HCT116 (cell line): ENCODE results near the gene PEAK1. TPM values are rescaled to one million over a fixed set of nuclear protein-coding genes. Genes with fewer than 3 reads are reported as not detected.

Source experiments
- ATAC-seq: fragments of 200-7000 bp; cut with Tn5 transposase; 2 replicates; pipeline ENCODE4 v1.9.1; 2020; ENCODE audit warnings: mild to moderate bottlenecking, moderate library complexity
- BruUV-seq: library from RNA; stranded (reverse); fragments of 400-500 nt; replicated peaks from 2 replicates; lab custom pipeline; 2021; lab: Mats Ljungman, UMichigan
- CTCF ChIA-PET: fragments of 300-600 bp; sonication (Branson Sonifier 250); formaldehyde crosslinking; loops from one replicate; lab custom pipeline; 2021; ENCODE audit warnings: antibody characterized with exemption; lab: Charles Lee
- POLR2A ChIA-PET: fragments of 300-600, 350-600 bp; sonication (Branson Sonifier 250); formaldehyde crosslinking; loops from one replicate; lab custom pipeline; 2021; ENCODE audit warnings: antibody characterized with exemption; lab: Charles Lee
- RAD21 ChIA-PET, 2 experiments: fragments of 300-600 bp; sonication (Branson Sonifier 250); formaldehyde crosslinking; loops; one replicate each; lab custom pipeline; 2023; ENCODE audit warnings: low total read pairs in 2 of 2; ENCODE audit not compliant: uncharacterized antibody in 2 of 2, unreplicated experiment in 2 of 2, low non-redundant PET in 1 of 2; lab: Charles Lee
- DNase-seq: peaks from one replicate; pipeline ENCODE4 v3.0.0-alpha.2; 2010; ENCODE audit warnings: low read depth, low spot score
- H2AFZ ChIP-seq: fragments of 200-600 bp; shearing (Covaris generic), sonication (generic); 2 replicates; pipeline ENCODE4 v1.6.1; 2017; ENCODE audit warnings: low read depth, mixed run types, mixed read lengths, antibody characterized with exemption, low read length; ENCODE audit not compliant: poor library complexity, severe bottlenecking
- H3K27ac ChIP-seq: 2 replicates; pipeline ENCODE4 v1.5.1; 2012; ENCODE audit warnings: low read depth, low read length
- H3K27me3 ChIP-seq: fragments of 200-600 bp; sonication (generic); 2 replicates; pipeline ENCODE4 v1.6.1; 2016; ENCODE audit warnings: mixed run types, low read length, mixed read lengths; ENCODE audit not compliant: insufficient read depth
- H3K36me3 ChIP-seq, 2 experiments: fragments of 200-500 bp in 1 of 2; fragments of 200-600 bp in 1 of 2; sonication (Bioruptor generic) in 1 of 2; sonication (generic) in 1 of 2; 2 replicates each; pipeline versions ENCODE4 v1.5.1 to v1.6.1; 2014 to 2016; ENCODE audit warnings: low read length in 2 of 2, inconsistent platforms in 1 of 2, mixed read lengths in 1 of 2, mixed run types in 1 of 2; ENCODE audit not compliant: insufficient read depth in 2 of 2, control insufficient read depth in 1 of 2
- H3K4me1 ChIP-seq, 2 experiments: fragments of 200-600 bp in 1 of 2; sonication (generic) in 1 of 2; 2 replicates each; pipeline versions ENCODE4 v1.5.1 to v1.6.1; 2012 to 2017; ENCODE audit warnings: low read length in 2 of 2, inconsistent platforms in 1 of 2, mild to moderate bottlenecking in 1 of 2, mixed read lengths in 1 of 2, mixed run types in 1 of 2, moderate library complexity in 1 of 2; ENCODE audit not compliant: insufficient read depth in 2 of 2, control insufficient read depth in 1 of 2
- H3K4me2 ChIP-seq: fragments of 200-600 bp; sonication (generic); 2 replicates; pipeline ENCODE4 v1.6.1; 2017; ENCODE audit warnings: mixed run types, low read length, mixed read lengths
- H3K4me3 ChIP-seq, 2 experiments: fragments of 200-600 bp in 1 of 2; sonication (generic) in 1 of 2; replicated peaks in 1 of 2; 2 replicates each; pipeline ENCODE4 v1.5.1; 2011 to 2016; ENCODE audit warnings: low read length in 2 of 2, control low read depth in 1 of 2, low read depth in 1 of 2, mild to moderate bottlenecking in 1 of 2, mixed read lengths in 1 of 2, mixed run types in 1 of 2
- H3K79me2 ChIP-seq: fragments of 200-600 bp; sonication (generic); 2 replicates; pipeline ENCODE4 v1.6.1; 2017; ENCODE audit warnings: mild to moderate bottlenecking, mixed run types, low read length, moderate library complexity, mixed read lengths; ENCODE audit not compliant: insufficient read depth
- H3K9ac ChIP-seq: fragments of 200-600 bp; sonication (generic); 2 replicates; pipeline ENCODE4 v1.6.1; 2016; ENCODE audit warnings: low read length, mixed read lengths
- H3K9me2 ChIP-seq: fragments of 200-600 bp; sonication (generic), shearing (Covaris generic); 2 replicates; pipeline ENCODE4 v1.6.1; 2017; ENCODE audit warnings: mixed run types, mild to moderate bottlenecking, moderate library complexity; ENCODE audit not compliant: insufficient read depth
- H3K9me3 ChIP-seq, 2 experiments: fragments of 200-500 bp in 1 of 2; fragments of 200-600 bp in 1 of 2; sonication (Bioruptor generic) in 1 of 2; sonication (generic) in 1 of 2; 2 replicates each; pipeline ENCODE4 v1.6.1; 2014 to 2017; ENCODE audit warnings: low read length in 2 of 2, mixed read lengths in 2 of 2, inconsistent platforms in 1 of 2, low read depth in 1 of 2, mild to moderate bottlenecking in 1 of 2, mixed run types in 1 of 2, moderate library complexity in 1 of 2; ENCODE audit not compliant: control insufficient read depth in 1 of 2, insufficient read depth in 1 of 2
- H4K20me1 ChIP-seq: fragments of 200-600 bp; sonication (generic), shearing (Covaris generic); 2 replicates; pipeline ENCODE4 v1.6.1; 2017; ENCODE audit warnings: mixed run types, mild to moderate bottlenecking, moderate library complexity; ENCODE audit not compliant: insufficient read depth
- ATF3 ChIP-seq: IDR thresholded peaks from 2 replicates; pipeline ENCODE4 v1.6.1; 2012
- CBX3 ChIP-seq: IDR thresholded peaks from 2 replicates; pipeline ENCODE4 v1.6.1; 2012; ENCODE audit warnings: low read depth
- CTCF ChIP-seq, 3 experiments: fragments of 200-600 bp in 1 of 3; sonication (generic) in 1 of 3; IDR thresholded peaks in 2 of 3; conservative IDR thresholded peaks in 1 of 3; 2 replicates each; pipeline ENCODE4 v1.5.1; 2012 to 2017; ENCODE audit warnings: low read depth in 2 of 3, low read length in 2 of 3, antibody characterized with exemption in 1 of 3, borderline replicate concordance in 1 of 3, control low read depth in 1 of 3, mild to moderate bottlenecking in 1 of 3, mixed read lengths in 1 of 3, mixed run types in 1 of 3, moderate library complexity in 1 of 3; ENCODE audit not compliant: insufficient read depth in 1 of 3
- EGR1 ChIP-seq: IDR thresholded peaks from 2 replicates; pipeline ENCODE4 v1.6.1; 2012; ENCODE audit warnings: low read depth
- ELF1 ChIP-seq: IDR thresholded peaks from 2 replicates; pipeline ENCODE4 v1.6.1; 2012; ENCODE audit warnings: low read depth, borderline replicate concordance
- EZH2 ChIP-seq: fragments of 200-600 bp; sonication (generic); IDR thresholded peaks from 2 replicates; pipeline ENCODE4 v1.6.1; 2017; ENCODE audit warnings: antibody characterized with exemption, mixed run types
- JUND ChIP-seq: IDR thresholded peaks from 2 replicates; pipeline ENCODE4 v1.6.1; 2012
- SIN3A ChIP-seq: IDR thresholded peaks from 2 replicates; pipeline ENCODE4 v1.6.1; 2012; ENCODE audit warnings: low read depth
- TCF7L2 ChIP-seq: IDR thresholded peaks from 2 replicates; pipeline ENCODE4 v1.7.0; 2011; ENCODE audit warnings: borderline replicate concordance, inconsistent platforms; ENCODE audit not compliant: insufficient read depth, insufficient read length; ENCODE audit errors: extremely low read depth
- YY1 ChIP-seq: IDR thresholded peaks from 2 replicates; pipeline ENCODE4 v1.6.1; 2011; ENCODE audit warnings: low read length, low read depth, moderate library complexity, mild to moderate bottlenecking; ENCODE audit not compliant: insufficient replicate concordance; ENCODE audit errors: extremely low read depth
- intact Hi-C: fragments of 100-400 bp; cut with micrococcal nuclease; formaldehyde crosslinking; loops from 2 replicates; pipeline ENCODE4 v1.10.0; 2022
- total RNA-seq: library from RNA; stranded (reverse); gene quantifications from one replicate; pipeline ENCODE4 v1.2.1, GENCODE V29; 2021; ENCODE audit not compliant: unreplicated experiment

The PEAK1 gene
- total RNA-seq, 1 experiment from 2014 or later, result 23.4 TPM

- Histone ChIP-seq H3K4me1 (peaks cover 16 to 22% of the 10 kb centered on the region in 2 experiments), H2AFZ (no peak overlapping the region), H3K9ac (no peak overlapping the region), H3K79me2 (peaks cover 51% of the 10 kb centered on the region), H3K9me2 (no peaks in the 10 kb centered on the region), H3K36me3 (no peaks in the 10 kb centered on the region), H3K4me2 (peak overlapping the region; percentile 4; the same call in 1 of the 2 replicates), H3K4me3 (no peak overlapping the region), H4K20me1 (no peaks in the 10 kb centered on the region), H3K9me3 (no peaks in the 10 kb centered on the region), H3K27ac (no peak overlapping the region), H3K27me3 (no peaks in the 10 kb centered on the region)
- DNase-seq, result no peak
- POLR2A ChIA-PET, result no interaction called here
- BruUV-seq, result no TSS peak
- ATAC-seq, result no peak
- CTCF ChIA-PET, result no interaction called here
- RAD21 ChIA-PET, result no interaction called here
- TF ChIP-seq JUND, result no peak
- no peak for TF ChIP-seq ATF3
- TF ChIP-seq EZH2, result no peak
- TF ChIP-seq TCF7L2, result no peak
- TF ChIP-seq ELF1, result no peak
- TF ChIP-seq CTCF (IDR thresholded peaks at IDR 0.05 in 2 of 3, conservative IDR thresholded peaks at IDR 0.05 in 1 of 3; ENCODE audit: borderline replicate concordance in 1 of 3, insufficient read depth in 1 of 3, low read depth in 2 of 3, low read length in 2 of 3), result no peak
- no peak for TF ChIP-seq SIN3A
- no peak for TF ChIP-seq YY1
- TF ChIP-seq CBX3, result no peak
- TF ChIP-seq EGR1, result no peak
- intact Hi-C loops, result no loop called here
Observed at GRCh38 chr15:77417602-77418001, 2.3 kb downstream of the PEAK1 start.
